Nephron (organoid): ENCODE measurements around the gene LIPE.

ENCODE experiments used
- H3K27ac Mint-ChIP-seq, 3 experiments: 2 replicates each; pipeline ENCODE4 v1.8.0; 2020; ENCODE audit warnings: mixed read lengths in 3 of 3, mild to moderate bottlenecking in 2 of 3, moderate library complexity in 1 of 3
- H3K27me3 Mint-ChIP-seq: 2 replicates; pipeline ENCODE4 v1.8.0; 2021; ENCODE audit warnings: low read depth, mild to moderate bottlenecking, moderate library complexity, mixed read lengths
- H3K36me3 Mint-ChIP-seq: 2 replicates; pipeline ENCODE4 v1.8.0; 2020; ENCODE audit warnings: low read depth, mixed read lengths
- H3K4me1 Mint-ChIP-seq: 2 replicates; pipeline ENCODE4 v1.8.0; 2020; ENCODE audit warnings: mixed read lengths
- H3K4me3 Mint-ChIP-seq, 3 experiments: 2 replicates each; pipeline ENCODE4 v1.8.0; 2020; ENCODE audit warnings: mild to moderate bottlenecking in 3 of 3, mixed read lengths in 3 of 3, moderate library complexity in 2 of 3
- H3K9me3 Mint-ChIP-seq: 2 replicates; pipeline ENCODE4 v1.8.0; 2020; ENCODE audit warnings: mixed read lengths
- CTCF ChIP-seq, 3 experiments: fragments of 200-600 bp; sonication (generic); IDR thresholded peaks; one replicate each; pipeline ENCODE4 v1.5.0; 2021; ENCODE audit warnings: antibody characterized with exemption in 3 of 3; ENCODE audit not compliant: unreplicated experiment in 3 of 3

Gene LIPE

GRCh38 chr19:42401365-42402303, 25.6 kb downstream of the LIPE start:
- H3K4me1 Mint-ChIP-seq, result peaks cover 17% of the 10 kb centered on the region
- H3K9me3 Mint-ChIP-seq, result no peaks in the 10 kb centered on the region
- TF ChIP-seq CTCF (IDR thresholded peaks at IDR 0.05; ENCODE audit: unreplicated experiment in 3 of 3), result peak; percentile 80 to 88 (median 87)
- H3K27me3 Mint-ChIP-seq, result peaks cover 8% of the 10 kb centered on the region
- H3K4me3 Mint-ChIP-seq, result peak overlapping the region; percentile 89 to 91 (median 91)
- peaks cover 12% of the 10 kb centered on the region for H3K36me3 Mint-ChIP-seq
- H3K27ac Mint-ChIP-seq, result peak overlapping the region; percentile 45 to 65 (median 52)

- H3K36me3 Mint-ChIP-seq, result peaks cover 8% of the 10 kb centered on the region
- TF ChIP-seq CTCF (IDR thresholded peaks at IDR 0.05; ENCODE audit: unreplicated experiment in 3 of 3), result no peak
- H3K4me3 Mint-ChIP-seq, result peak overlapping the region; percentile 61 to 84 (median 72)
- H3K4me1 Mint-ChIP-seq, result peaks cover 24% of the 10 kb centered on the region
- no peaks in the 10 kb centered on the region for H3K9me3 Mint-ChIP-seq
- H3K27me3 Mint-ChIP-seq, result peaks cover 9% of the 10 kb centered on the region
- H3K27ac Mint-ChIP-seq, result no peak overlapping the region
Measured at GRCh38 chr19:42400404-42400803, 26.8 kb downstream of the LIPE start.

- Mint-ChIP-seq H3K36me3 (no peaks in the 10 kb centered on the region), H3K27ac (peak overlapping the region; percentile 84 to 94 (median 93)), H3K4me3 (peak overlapping the region; percentile 88 to 97 (median 91)), H3K27me3 (peaks cover 9% of the 10 kb centered on the region), H3K4me1 (peaks cover 29% of the 10 kb centered on the region), H3K9me3 (no peaks in the 10 kb centered on the region)
- no peak for TF ChIP-seq CTCF (IDR thresholded peaks at IDR 0.05; ENCODE audit: unreplicated experiment in 3 of 3)
Measured at GRCh38 chr19:42397263-42398166, 29.7 kb downstream of the LIPE start.

GRCh38 chr19:42396381-42397262, 30.6 kb downstream of the LIPE start:
- peak overlapping the region; percentile 88 to 97 (median 91) for H3K4me3 Mint-ChIP-seq
- TF ChIP-seq CTCF (IDR thresholded peaks at IDR 0.05; ENCODE audit: unreplicated experiment in 3 of 3), result no peak
- H3K27me3 Mint-ChIP-seq, result peaks cover 16% of the 10 kb centered on the region
- H3K27ac Mint-ChIP-seq, result peak overlapping the region; percentile 84 to 94 (median 93)
- H3K4me1 Mint-ChIP-seq, result peaks cover 29% of the 10 kb centered on the region
- H3K9me3 Mint-ChIP-seq, result no peaks in the 10 kb centered on the region
- H3K36me3 Mint-ChIP-seq, result no peaks in the 10 kb centered on the region

- peaks cover 22% of the 10 kb centered on the region for H3K4me1 Mint-ChIP-seq
- no peaks in the 10 kb centered on the region for H3K9me3 Mint-ChIP-seq
- TF ChIP-seq CTCF (IDR thresholded peaks at IDR 0.05; ENCODE audit: unreplicated experiment in 3 of 3), result no peak
- H3K27me3 Mint-ChIP-seq, result peaks cover 31% of the 10 kb centered on the region
- H3K36me3 Mint-ChIP-seq, result no peaks in the 10 kb centered on the region
- peak overlapping the region; percentile 22 to 88 (median 26) for H3K4me3 Mint-ChIP-seq
- H3K27ac Mint-ChIP-seq, result peak overlapping the region in 1 of 3 experiments; percentile 27
Measured at GRCh38 chr19:42394751-42395150, 32.4 kb downstream of the LIPE start.
